Activated CD8-positive, alpha-beta T cell treated with anti-CD3 and anti-CD28 coated beads, Interleukin-2, amount 10 ng/mL, durations not matched to agents 7 days and 5 days (primary cell): ENCODE results near the gene MZT2B. TPM values are rescaled to one million over a fixed set of nuclear protein-coding genes. Genes with fewer than 3 reads are reported as not detected.
"Not testable (repeated sequence)": the region's sequence is repeated elsewhere in the genome, so short reads cannot be mapped to it uniquely, and the experiment has no call there.

ENCODE experiments used
- ATAC-seq: fragments of 150-1000 bp; cut with Tn5 transposase; one replicate; pipeline ENCODE4 v1.10.0; 2021; ENCODE audit warnings: moderate library complexity
- CTCF ChIA-PET: fragments of 350-600 bp; sonication (Branson Sonifier 250); formaldehyde crosslinking; loops from one replicate; lab custom pipeline; 2021; ENCODE audit warnings: antibody characterized with exemption; lab: Charles Lee
- POLR2A ChIA-PET: fragments of 350-600 bp; sonication (Branson Sonifier 250); formaldehyde crosslinking; loops from one replicate; lab custom pipeline; 2021; ENCODE audit warnings: antibody characterized with exemption; lab: Charles Lee
- DNase-seq: peaks from one replicate; pipeline ENCODE4 v3.0.0-alpha.2; 2020
- H3K27ac Mint-ChIP-seq: one replicate; pipeline ENCODE4 v1.8.0; 2021; ENCODE audit warnings: mild to moderate bottlenecking, mixed read lengths
- H3K27me3 Mint-ChIP-seq: one replicate; pipeline ENCODE4 v1.8.0; 2021; ENCODE audit warnings: low read depth, mixed read lengths
- H3K36me3 Mint-ChIP-seq: one replicate; pipeline ENCODE4 v1.8.0; 2021; ENCODE audit warnings: low read depth, mixed read lengths
- H3K4me1 Mint-ChIP-seq: one replicate; pipeline ENCODE4 v1.8.0; 2021; ENCODE audit warnings: low read depth, mixed read lengths
- H3K4me3 Mint-ChIP-seq: one replicate; pipeline ENCODE4 v1.8.0; 2021; ENCODE audit warnings: mild to moderate bottlenecking, mixed read lengths
- H3K9me3 Mint-ChIP-seq: one replicate; pipeline ENCODE4 v1.8.0; 2022; ENCODE audit warnings: mixed read lengths; ENCODE audit not compliant: insufficient read depth
- total RNA-seq, 2 experiments: library from RNA; stranded (reverse); gene quantifications; one replicate each; pipeline ENCODE4 v1.2.3, GENCODE V29; 2021

MZT2B gene
- total RNA-seq, 2 experiments from 2014 or later: 458 to 486 TPM

- ChIA-PET CTCF (no interaction called here), POLR2A (no interaction called here)
- no peaks in the 10 kb centered on the region for H3K27me3 Mint-ChIP-seq
- peaks cover 27% of the 10 kb centered on the region for H3K4me1 Mint-ChIP-seq
- no peak overlapping the region for H3K4me3 Mint-ChIP-seq
- H3K9me3 Mint-ChIP-seq: no peaks in the 10 kb centered on the region
- DNase-seq (no peak), ATAC-seq (no peak)
- no peak overlapping the region for H3K27ac Mint-ChIP-seq
- peaks cover 42% of the 10 kb centered on the region for H3K36me3 Mint-ChIP-seq
Observed at GRCh38 chr2:130165293-130166016, 16.6 kb upstream of the MZT2B start.

- POLR2A ChIA-PET: interaction anchor here (1.4 kb wide), 1 partner anchor 15 kb away, joined by 4 read pairs; the partner anchor contains the start of gene SMPD4
- ATAC-seq, H3K4me3 Mint-ChIP-seq, H3K9me3 Mint-ChIP-seq, H3K27ac Mint-ChIP-seq, H3K27me3 Mint-ChIP-seq, CTCF ChIA-PET, DNase-seq: not testable (repeated sequence)
- H3K36me3 Mint-ChIP-seq: peaks cover 44% of the 10 kb centered on the region
- peaks cover 33% of the 10 kb centered on the region for H3K4me1 Mint-ChIP-seq
Observed at GRCh38 chr2:130166611-130167010, 15.5 kb upstream of the MZT2B start.

GRCh38 chr2:130169163-130169562 is 12.9 kb upstream of the MZT2B start:
- DNase-seq, H3K9me3 Mint-ChIP-seq, CTCF ChIA-PET, H3K27me3 Mint-ChIP-seq: not testable (repeated sequence)
- H3K4me1 Mint-ChIP-seq: peaks cover 33% of the 10 kb centered on the region
- POLR2A ChIA-PET: interaction anchor here (1.2 kb wide), 1 partner anchor 12 kb away, joined by 5 read pairs; the partner anchor contains the start of gene SMPD4
- ATAC-seq: peak; percentile 92
- H3K4me3 Mint-ChIP-seq: peak overlapping the region; percentile 52
- peak overlapping the region; percentile 79 for H3K27ac Mint-ChIP-seq
- peaks cover 51% of the 10 kb centered on the region for H3K36me3 Mint-ChIP-seq

GRCh38 chr2:130169896-130170295 is 12.2 kb upstream of the MZT2B start:
- Mint-ChIP-seq H3K27ac (peak overlapping the region; percentile 79), H3K36me3 (peaks cover 44% of the 10 kb centered on the region), H3K4me3 (peak overlapping the region; percentile 52), H3K4me1 (peaks cover 33% of the 10 kb centered on the region), H3K9me3 (no peaks in the 10 kb centered on the region), H3K27me3 (no peaks in the 10 kb centered on the region)
- DNase-seq: no peak
- ATAC-seq: no peak
- ChIA-PET CTCF (interaction anchor here (1.8 kb wide), 1 partner anchor 13 kb away, joined by 5 read pairs; the partner anchor contains the start of gene MZT2B), POLR2A (interaction anchor here (1.2 to 1.8 kb wide), 2 partner anchors 11 kb away, joined by 5 to 8 read pairs; partner anchors contain the start of gene SMPD4)

- Mint-ChIP-seq H3K36me3 (peaks cover 32% of the 10 kb centered on the region), H3K4me1 (peaks cover 26% of the 10 kb centered on the region)
- H3K27ac Mint-ChIP-seq, H3K9me3 Mint-ChIP-seq, ATAC-seq, H3K27me3 Mint-ChIP-seq, DNase-seq, H3K4me3 Mint-ChIP-seq, POLR2A ChIA-PET, CTCF ChIA-PET: not testable (repeated sequence)
Observed at GRCh38 chr2:130174866-130175265, 7.2 kb upstream of the MZT2B start.

GRCh38 chr2:130180404-130181324 is 1.4 kb upstream of the MZT2B start:
- POLR2A ChIA-PET: interaction anchor here (0.6 to 2.2 kb wide), 10 partner anchors 10 to 1312 kb away, joined by 3 to 12 read pairs (median 4); partner anchors contain the start of gene IMP4
- peak overlapping the region; percentile 93 for H3K4me3 Mint-ChIP-seq
- not testable (repeated sequence) for H3K9me3 Mint-ChIP-seq

GRCh38 chr2:130181325-130181879 is 660 bp upstream of the MZT2B start, which contains the start of gene SMPD4:
Gene SMPD4 (minus strand): TSS chr2:130181602. CDS start chr2:130176592, 5,010 bp downstream.
- Mint-ChIP-seq H3K36me3 (peaks cover 21% of the 10 kb centered on the region), H3K27me3 (no peaks in the 10 kb centered on the region), H3K9me3 (no peaks in the 10 kb centered on the region), H3K4me1 (peaks cover 34% of the 10 kb centered on the region), H3K4me3 (peak within 1 kb of the TSS; percentile 93), H3K27ac (peak within 1 kb of the TSS; percentile 98)
- ChIA-PET POLR2A (interaction anchor here (0.7 to 2.2 kb wide), 10 partner anchors 10 to 1311 kb away, joined by 3 to 12 read pairs (median 4); partner anchors contain the start of gene IMP4), CTCF (interaction anchor here (0.6 to 2.7 kb wide), 5 partner anchors 72 to 161 kb away, joined by 3 to 17 read pairs (median 4); partner anchors contain the start of gene IMP4)
- peak; percentile 97 for DNase-seq
- peak; percentile 77 for ATAC-seq

More at GRCh38 chr2:130180404-130181324, 1.4 kb upstream of the MZT2B start:
- H3K27me3 Mint-ChIP-seq, DNase-seq, ATAC-seq: not testable (repeated sequence)
- peaks cover 36% of the 10 kb centered on the region for H3K4me1 Mint-ChIP-seq
- peak overlapping the region; percentile 98 for H3K27ac Mint-ChIP-seq
- H3K36me3 Mint-ChIP-seq: peaks cover 18% of the 10 kb centered on the region
- CTCF ChIA-PET: interaction anchor here (0.6 to 2.7 kb wide), 5 partner anchors 73 to 161 kb away, joined by 3 to 17 read pairs (median 4); partner anchors contain the start of gene IMP4

- not testable (repeated sequence) for H3K9me3 Mint-ChIP-seq, H3K27me3 Mint-ChIP-seq, DNase-seq
- H3K27ac Mint-ChIP-seq: peak overlapping the region; percentile 86
- ATAC-seq: peak; percentile 3
- H3K4me1 Mint-ChIP-seq: peaks cover 32% of the 10 kb centered on the region
- POLR2A ChIA-PET: interaction anchor here (0.7 to 0.9 kb wide), 2 partner anchors 150 to 159 kb away, joined by 3 to 4 read pairs; a partner anchor contains a TSS
- CTCF ChIA-PET: interaction anchor here (0.9 to 2.7 kb wide), 3 partner anchors 12 to 159 kb away, joined by 4 to 17 read pairs (median 5); partner anchors contain the start of gene IMP4
- H3K36me3 Mint-ChIP-seq: peaks cover 20% of the 10 kb centered on the region
- peak overlapping the region; percentile 78 for H3K4me3 Mint-ChIP-seq
Observed at GRCh38 chr2:130182826-130183511, 907 bp downstream of the MZT2B start.

GRCh38 chr2:130183512-130184373 is 1.7 kb downstream of the MZT2B start:
- ChIA-PET CTCF (no interaction called here), POLR2A (no interaction called here)
- no peaks in the 10 kb centered on the region for H3K27me3 Mint-ChIP-seq
- H3K4me1 Mint-ChIP-seq: peaks cover 29% of the 10 kb centered on the region
- no peaks in the 10 kb centered on the region for H3K9me3 Mint-ChIP-seq
- H3K4me3 Mint-ChIP-seq: peak overlapping the region; percentile 78
- ATAC-seq (no peak), DNase-seq (no peak)
- peaks cover 17% of the 10 kb centered on the region for H3K36me3 Mint-ChIP-seq
- peak overlapping the region; percentile 86 for H3K27ac Mint-ChIP-seq

- no peak overlapping the region for H3K4me3 Mint-ChIP-seq
- no peaks in the 10 kb centered on the region for H3K27me3 Mint-ChIP-seq
- POLR2A ChIA-PET: no interaction called here
- ATAC-seq: no peak
- CTCF ChIA-PET: no interaction called here
- peaks cover 21% of the 10 kb centered on the region for H3K4me1 Mint-ChIP-seq
- no peak for DNase-seq
- peaks cover 15% of the 10 kb centered on the region for H3K36me3 Mint-ChIP-seq
- H3K27ac Mint-ChIP-seq: no peak overlapping the region
- no peaks in the 10 kb centered on the region for H3K9me3 Mint-ChIP-seq
Observed at GRCh38 chr2:130185436-130185835, 3.4 kb downstream of the MZT2B start.
